PFSK-1 (cell line): ENCODE results near the gene ITPR3.

ENCODE experiments used
- POLR2AphosphoS5 ChIP-seq: IDR thresholded peaks from 2 replicates; pipeline ENCODE4 v1.6.1; 2012; ENCODE audit warnings: low read depth, mild to moderate bottlenecking, control low read depth, low read length, moderate library complexity
- SIN3A ChIP-seq: IDR thresholded peaks from 2 replicates; pipeline ENCODE4 v1.6.1; 2012; ENCODE audit warnings: mild to moderate bottlenecking, low read length, moderate library complexity, borderline replicate concordance; ENCODE audit not compliant: insufficient read depth

DNA sequence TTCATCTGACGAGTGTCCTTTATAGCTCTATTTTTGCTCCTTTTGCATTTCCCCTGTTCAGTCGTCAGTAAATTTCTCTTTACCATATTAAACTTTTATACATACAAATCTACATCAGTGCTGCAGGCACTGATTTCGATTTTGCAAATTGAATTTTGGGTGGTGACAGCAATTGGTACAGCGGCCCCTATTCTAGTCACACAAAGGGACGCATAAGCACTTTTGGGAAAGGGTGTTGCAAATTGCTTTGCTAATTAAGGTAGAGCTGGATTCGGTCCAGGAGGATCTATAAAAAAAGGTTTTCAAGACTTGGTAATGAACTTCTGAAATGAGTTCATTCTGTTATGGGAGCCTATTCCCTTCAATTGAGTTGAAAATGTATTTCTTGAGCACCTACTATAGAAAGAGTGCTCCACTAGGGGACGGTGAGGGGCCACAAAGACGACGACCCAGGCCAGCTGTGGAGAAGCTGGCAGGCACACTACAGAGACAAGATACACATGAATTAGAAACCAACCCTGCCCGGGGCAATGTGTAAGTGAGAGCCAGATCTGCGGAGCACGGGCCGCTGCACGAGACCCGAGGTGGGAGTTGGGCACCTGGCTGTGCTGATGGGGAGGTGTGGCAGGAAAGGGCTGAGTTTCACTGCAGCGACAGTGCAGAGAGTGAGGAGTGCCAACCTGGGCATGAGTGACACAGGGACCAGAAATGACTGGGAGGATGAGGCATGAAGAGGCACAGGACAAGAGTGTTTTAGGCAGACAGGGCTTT lies 85.0 kb downstream of the ITPR3 start:
- no peak for TF ChIP-seq POLR2AphosphoS5
- no peak for TF ChIP-seq SIN3A
